ENCODE results near the gene GOLGA6L2. TPM values are rescaled to one million over a fixed set of nuclear protein-coding genes. Genes with fewer than 3 reads are reported as not detected.

The GOLGA6L2 gene
- total and polyA plus RNA-seq, 2 of the 13 experiments (the other 11 are each of a cell fraction or from before 2014, with no cell fraction given), result not detected

GRCh38 chr15:23422946-23423708, 23.9 kb downstream of the GOLGA6L2 start (continued):
- no peak for TF ChIP-seq MIXL1 (CRISPR knock-in tag; IDR thresholded peaks at IDR 0.05)
- TF ChIP-seq ZMAT5 (CRISPR knock-in tag; IDR thresholded peaks at IDR 0.05; ENCODE audit: borderline replicate concordance, low read depth), result no peak
- TF ChIP-seq ZNF263 (CRISPR knock-in tag; IDR thresholded peaks at IDR 0.05), result no peak
- no peak for TF ChIP-seq TP53 (CRISPR knock-in tag; conservative IDR thresholded peaks at IDR 0.05)
- TF ChIP-seq MTERF4 (CRISPR knock-in tag; IDR thresholded peaks at IDR 0.05), result no peak
- TF ChIP-seq FOXA1 (IDR thresholded peaks at IDR 0.05), result no peak
- TF ChIP-seq FOXA1 (CRISPR knock-in tag; IDR thresholded peaks at IDR 0.05), result peak; percentile 50; the same call in 1 of the 2 replicates
- no peak for TF ChIP-seq ZNF362 (CRISPR knock-in tag; IDR thresholded peaks at IDR 0.05; ENCODE audit: borderline replicate concordance)
- peak; percentile 73 for TF ChIP-seq GATAD2A (CRISPR knock-in tag; IDR thresholded peaks at IDR 0.05)
- no peak for TF ChIP-seq ZNF772 (CRISPR knock-in tag; IDR thresholded peaks at IDR 0.05)
- no peak for TF ChIP-seq NR2F6 (IDR thresholded peaks at IDR 0.05)
- peak; percentile 39; the same call in 1 of the 2 replicates for TF ChIP-seq NR2F6 (CRISPR knock-in tag; IDR thresholded peaks at IDR 0.05)
- TF ChIP-seq FOXO1 (CRISPR knock-in tag; IDR thresholded peaks at IDR 0.05), result peak; percentile 31; the same call in 1 of the 2 replicates
- TF ChIP-seq HMG20A (CRISPR knock-in tag; IDR thresholded peaks at IDR 0.05; ENCODE audit: borderline replicate concordance), result peak; percentile 74; the same call in 1 of the 2 replicates
- TF ChIP-seq IKZF4 (CRISPR knock-in tag; IDR thresholded peaks at IDR 0.05; ENCODE audit: borderline replicate concordance, low read depth, not compliant biosample characterization), result no peak
- 0 out of 2 replicates have a peak, but pooled peaks have one; percentile 21 for TF ChIP-seq ISL2 (CRISPR knock-in tag; IDR thresholded peaks at IDR 0.05)
- no peak for TF ChIP-seq EHMT2 (IDR thresholded peaks at IDR 0.05; ENCODE audit: borderline replicate concordance, low read depth, low read length)
- TF ChIP-seq RELA (CRISPR knock-in tag; IDR thresholded peaks at IDR 0.05), result no peak
- TF ChIP-seq FUBP1 (CRISPR knock-in tag; IDR thresholded peaks at IDR 0.05; ENCODE audit: borderline replicate concordance), result no peak
- no peak for TF ChIP-seq ZNF232 (CRISPR knock-in tag; IDR thresholded peaks at IDR 0.05; ENCODE audit: borderline replicate concordance)
- TF ChIP-seq ZNF543 (CRISPR knock-in tag; IDR thresholded peaks at IDR 0.05), result no peak
- no peak for TF ChIP-seq KAT8 (CRISPR knock-in tag; IDR thresholded peaks at IDR 0.05)
- TF ChIP-seq SIX4 (CRISPR knock-in tag; IDR thresholded peaks at IDR 0.05), result no peak
- TF ChIP-seq FOSL2 (CRISPR knock-in tag; IDR thresholded peaks at IDR 0.05), result peak; percentile 95
- TF ChIP-seq ZNF878 (CRISPR knock-in tag; IDR thresholded peaks at IDR 0.05), result no peak

Measured in HepG2 (cell line).